Measurements from ENCODE around the gene DUT.
A peak's percentile ranks its signal among the peaks of the same experiment; 100 is the strongest.

DUT gene

GRCh38 chr15:48331796-48332641 lies 790 bp downstream of the DUT start:
- DNase-seq: peak; percentile 73

- peak; percentile 32 for DNase-seq
These were observed 1.4 kb downstream of the DUT start for GRCh38 chr15:48332642-48333034.

GRCh38 chr15:48333540-48333939 lies 2.3 kb downstream of the DUT start:
- DNase-seq: no peak

GRCh38 chr15:48334260-48334659 lies 3.0 kb downstream of the DUT start:
- DNase-seq: no peak

GRCh38 chr15:48336940-48337339 lies 5.7 kb downstream of the DUT start:
- peak; percentile 13 for DNase-seq

GRCh38 chr15:48337607-48338006 lies 6.4 kb downstream of the DUT start:
- DNase-seq: no peak

GRCh38 chr15:48340111-48340510 lies 8.9 kb downstream of the DUT start:
- no peak for DNase-seq

GRCh38 chr15:48343865-48344264 lies 12.6 kb downstream of the DUT start:
- no peak for DNase-seq

- no peak for DNase-seq
These were observed 14.3 kb downstream of the DUT start for GRCh38 chr15:48345516-48345915.

- DNase-seq: peak; percentile 84
These were observed 21.3 kb downstream of the DUT start for GRCh38 chr15:48352474-48353072.

- no peak for DNase-seq
These were observed 23.6 kb downstream of the DUT start for GRCh38 chr15:48354694-48355303.

- no peak for DNase-seq
These were observed 24.1 kb downstream of the DUT start for GRCh38 chr15:48355377-48355776.

- peak; percentile 42 for DNase-seq
These were observed 27.3 kb downstream of the DUT start for GRCh38 chr15:48358229-48359152.

- DNase-seq: no peak
These were observed 29.6 kb downstream of the DUT start for GRCh38 chr15:48360841-48361240.

GRCh38 chr15:48361685-48362084 lies 30.5 kb downstream of the DUT start:
- no peak for DNase-seq

- no peak for DNase-seq
These were observed 32.2 kb downstream of the DUT start for GRCh38 chr15:48363474-48363873.

- DNase-seq: no peak
These were observed 34.3 kb downstream of the DUT start for GRCh38 chr15:48365575-48365974.

GRCh38 chr15:48366584-48367312 lies 35.5 kb downstream of the DUT start:
- DNase-seq: no peak

- no peak for DNase-seq
These were observed 36.3 kb downstream of the DUT start for GRCh38 chr15:48367483-48367882.

- DNase-seq: no peak
These were observed 39.2 kb downstream of the DUT start for GRCh38 chr15:48370460-48370859.

- DNase-seq: no peak
These were observed 40.3 kb downstream of the DUT start for GRCh38 chr15:48371550-48371949.

- no peak for DNase-seq
These were observed 40.7 kb downstream of the DUT start for GRCh38 chr15:48371961-48372360.
